Measurements from ENCODE around the gene PLD4. TPM values are rescaled to one million over a fixed set of nuclear protein-coding genes. Genes with fewer than 3 reads are reported as not detected.

Gene PLD4
- total and polyA plus RNA-seq, 9 of the 15 experiments (the other 6 are each of a cell fraction or from before 2014, with no cell fraction given) = 0.18 to 0.24 TPM; not detected in 7

GRCh38 chr14:104880584-104881210 lies 44.0 kb upstream of the PLD4 start:
- no peaks in the 10 kb centered on the region for H4K20me1 ChIP-seq (replicated peaks; ENCODE audit: control insufficient read depth, insufficient read depth, low read length)
- WGBS (ENCODE audit: insufficient coverage, low coverage, missing lambda C conversion rate) = 65% methylated on average over 5 of the region's 7 CpGs
- H3K36me3 ChIP-seq (ENCODE audit: control insufficient read depth, insufficient read depth, low read length) = peaks cover 5% of the 10 kb centered on the region; the same call in 2 of the 3 replicates
- no peak overlapping the region for H3K4me3 ChIP-seq
- no peak overlapping the region for H3K9ac ChIP-seq (ENCODE audit: insufficient read depth in 1 of 2, low read depth in 2 of 2, low read length in 2 of 2)
- peaks cover 0 to 44% of the 10 kb centered on the region in 2 experiments; a peak in 3 of 5 replicates for H3K4me1 ChIP-seq (replicated peaks in 1 of 2; ENCODE audit: control insufficient read depth in 2 of 2, insufficient read depth in 2 of 2, low read length in 2 of 2)
- H2AFZ ChIP-seq (ENCODE audit: low read depth, low read length) = no peak overlapping the region
- H3K79me2 ChIP-seq (ENCODE audit: control insufficient read depth, insufficient read depth, low read length) = no peaks in the 10 kb centered on the region
- TF ChIP-seq PRDM10 (IDR thresholded peaks at IDR 0.05; ENCODE audit: partially characterized antibody) = no peak
- H3K4me2 ChIP-seq (ENCODE audit: insufficient read depth, low read length) = no peak overlapping the region
- no peaks in the 10 kb centered on the region for H3K27me3 ChIP-seq (ENCODE audit: control insufficient read depth in 2 of 2, insufficient read depth in 2 of 2, low read length in 2 of 2)
- intact Hi-C loops (cut with micrococcal nuclease) (no loop called here), in situ Hi-C loops (cut with MboI) (no loop called here)
- H3K27ac ChIP-seq (ENCODE audit: extremely low read depth, low read depth, low read length) = no peak overlapping the region
- CTCF ChIA-PET (ENCODE audit: low intra/inter-chr PET ratio) = no interaction called here
- no peaks in the 10 kb centered on the region for H3K9me3 ChIP-seq (replicated peaks; ENCODE audit: control insufficient read depth, insufficient read depth, low read depth, low read length)
- H3K9me1 ChIP-seq (ENCODE audit: control insufficient read depth, insufficient read depth, low read length) = no peaks in the 10 kb centered on the region
- FAIRE-seq = no peak
- POLR2A ChIA-PET = interaction anchor here (1.1 kb wide), 1 partner anchor 8 kb away, joined by 3 read pairs; no protein-coding TSS in a partner anchor
- BruUV-seq (replicated peaks) = no TSS peak
- ATAC-seq = no peak
- DNase-seq (ENCODE audit: extremely low read depth in 1 of 4, low spot score in 3 of 4) = no peak
